ENCODE results near the gene ADAMTS2. TPM values are rescaled to one million over a fixed set of nuclear protein-coding genes. Genes with fewer than 3 reads are reported as not detected.

ADAMTS2 gene
- total and polyA plus RNA-seq, 2 of the 8 experiments (the other 6 are each of a cell fraction or from before 2014, with no cell fraction given): 6.6 to 7.3 TPM

DNA sequence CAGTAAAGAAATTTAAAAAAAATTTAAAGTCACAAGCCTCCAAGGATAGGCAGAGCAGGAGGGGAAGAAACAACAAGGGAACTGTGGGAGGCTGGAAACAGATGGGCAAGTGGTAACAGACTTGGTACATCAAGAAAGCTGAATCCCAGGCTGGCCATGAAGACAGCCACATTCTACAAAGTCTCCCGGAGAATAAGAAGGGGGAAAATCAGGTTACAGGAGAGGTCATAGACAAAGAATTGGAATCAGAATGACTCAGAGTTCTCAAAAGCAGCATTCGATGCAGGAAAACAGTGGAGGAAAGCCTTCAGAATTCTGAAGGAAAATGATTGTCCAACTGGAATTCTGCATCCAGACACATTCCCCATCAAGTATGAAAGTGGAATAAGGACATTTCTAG is 129.7 kb downstream of the ADAMTS2 start:
- H2AK5ac ChIP-seq (ENCODE audit: low read depth, low read length): no peak overlapping the region
- no peak overlapping the region for H2BK5ac ChIP-seq (ENCODE audit: low read depth, low read length)
- POLR2A ChIA-PET (ENCODE audit: partially characterized antibody): no interaction called here
- H3K79me1 ChIP-seq (ENCODE audit: low read depth, low read length): no peaks in the 10 kb centered on the region
- no peak overlapping the region for H3K23ac ChIP-seq (ENCODE audit: insufficient read length)
- no peaks in the 10 kb centered on the region for H3K23me2 ChIP-seq (ENCODE audit: low read depth, low read length)
- H4K8ac ChIP-seq (ENCODE audit: extremely low read depth, insufficient read depth, low read length): no peak overlapping the region
- H3K4ac ChIP-seq (replicated peaks; ENCODE audit: insufficient read length, low read depth, low read length): no peak overlapping the region
- no peak overlapping the region for H3K27ac ChIP-seq (ENCODE audit: low read depth, low read length)
- H3K9ac ChIP-seq (replicated peaks in 1 of 4; ENCODE audit: extremely low read depth in 1 of 4, low read depth in 3 of 4, low read length in 3 of 4): no peak overlapping the region
- peaks cover 0 to 1% of the 10 kb centered on the region in 2 experiments for H4K20me1 ChIP-seq (replicated peaks in 1 of 2; ENCODE audit: control insufficient read depth in 1 of 2, insufficient read depth in 2 of 2, low read length in 2 of 2)
- H4K91ac ChIP-seq (replicated peaks; ENCODE audit: insufficient read length, low read length): no peak overlapping the region
- H3K14ac ChIP-seq (ENCODE audit: insufficient read length): no peak overlapping the region
- H3K36me3 ChIP-seq (ENCODE audit: control insufficient read depth in 2 of 4, insufficient read depth in 4 of 4, low read length in 3 of 4): no peaks in the 10 kb centered on the region
- 94% methylated on average over 2 of the region's 2 CpGs; no CpG with 5 or more reads in 1 of the 2 experiments for WGBS, 2 experiments (ENCODE audit: extremely low coverage in 1 of 2, insufficient coverage in 1 of 2, insufficient read length in 1 of 2, insufficient replicate concordance in 2 of 2, low coverage in 1 of 2, low lambda C conversion rate in 2 of 2, missing lambda C conversion rate in 1 of 2)
- H3K79me2 ChIP-seq (ENCODE audit: control insufficient read depth in 1 of 2, insufficient read depth in 2 of 2, low read length in 2 of 2): no peaks in the 10 kb centered on the region
- H2BK20ac ChIP-seq (ENCODE audit: low read length): no peak overlapping the region
- TF ChIP-seq, protein P1, sequence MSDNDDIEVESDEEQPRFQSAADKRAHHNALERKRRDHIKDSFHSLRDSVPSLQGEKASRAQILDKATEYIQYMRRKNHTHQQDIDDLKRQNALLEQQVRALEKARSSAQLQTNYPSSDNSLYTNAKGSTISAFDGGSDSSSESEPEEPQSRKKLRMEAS (IDR thresholded peaks at IDR 0.05): no peak
- no peak for TF ChIP-seq BRCA1 (IDR thresholded peaks at IDR 0.05; ENCODE audit: low read depth, low read length)
- no peak for TF ChIP-seq CREB1 (IDR thresholded peaks at IDR 0.05)
- TF ChIP-seq RNF2 (IDR thresholded peaks at IDR 0.05; ENCODE audit: borderline replicate concordance, low read depth, low read length, missing control alignments, poor library complexity, severe bottlenecking): no peak
- TF ChIP-seq CBX5 (IDR thresholded peaks at IDR 0.05; ENCODE audit: low read depth, low read length): no peak
- TF ChIP-seq, protein P2, sequence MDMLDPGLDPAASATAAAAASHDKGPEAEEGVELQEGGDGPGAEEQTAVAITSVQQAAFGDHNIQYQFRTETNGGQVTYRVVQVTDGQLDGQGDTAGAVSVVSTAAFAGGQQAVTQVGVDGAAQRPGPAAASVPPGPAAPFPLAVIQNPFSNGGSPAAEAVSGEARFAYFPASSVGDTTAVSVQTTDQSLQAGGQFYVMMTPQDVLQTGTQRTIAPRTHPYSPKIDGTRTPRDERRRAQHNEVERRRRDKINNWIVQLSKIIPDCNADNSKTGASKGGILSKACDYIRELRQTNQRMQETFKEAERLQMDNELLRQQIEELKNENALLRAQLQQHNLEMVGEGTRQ (IDR thresholded peaks at IDR 0.05; ENCODE audit: low read length): no peak
- TF ChIP-seq POU5F1 (IDR thresholded peaks at IDR 0.05; ENCODE audit: low read depth, low read length): no peak
- no peak for TF ChIP-seq TEAD4 (IDR thresholded peaks at IDR 0.05; ENCODE audit: low read depth, low read length)
- no peak overlapping the region for H2AFZ ChIP-seq (ENCODE audit: low read length)
- no peak overlapping the region for H3K18ac ChIP-seq (ENCODE audit: extremely low read depth, low read length)
- H3K4me2 ChIP-seq (ENCODE audit: insufficient read depth in 1 of 2, low read depth in 2 of 2, low read length in 2 of 2): no peak overlapping the region
- FAIRE-seq (no peak), DNase-seq (ENCODE audit: low read depth in 1 of 2, low spot score in 2 of 2) (no peak)
- no peak overlapping the region for H4K5ac ChIP-seq (ENCODE audit: insufficient read length, low read depth, low read length)
- H2BK120ac ChIP-seq (replicated peaks; ENCODE audit: low read depth, low read length): no peak overlapping the region
- peaks cover 0 to 6% (median 0%) of the 10 kb centered on the region in 4 experiments; a peak in 2 of 7 replicates for H3K4me1 ChIP-seq (replicated peaks in 1 of 4; ENCODE audit: control insufficient read depth in 3 of 4, insufficient read depth in 4 of 4, low read length in 3 of 4)
- CTCF ChIA-PET (ENCODE audit: partially characterized antibody): interaction anchor here (0.9 to 1.1 kb wide), 3 partner anchors 46 to 50 kb away, joined by 3 read pairs; no protein-coding TSS in a partner anchor
- no peaks in the 10 kb centered on the region for H3K9me3 ChIP-seq (ENCODE audit: insufficient read depth in 2 of 2, low read depth in 1 of 2, low read length in 1 of 2)
- no peak overlapping the region for H3K56ac ChIP-seq (replicated peaks; ENCODE audit: insufficient read length, low read depth, low read length)
- no peak overlapping the region for H2BK15ac ChIP-seq (ENCODE audit: low read length)
- H3K4me3 ChIP-seq (ENCODE audit: extremely low read depth in 1 of 4, insufficient read depth in 2 of 4, low read depth in 3 of 4, low read length in 4 of 4): no peak overlapping the region
- no peaks in the 10 kb centered on the region for H3K27me3 ChIP-seq (replicated peaks in 1 of 4; ENCODE audit: control insufficient read depth in 3 of 4, extremely low read depth in 1 of 4, insufficient read depth in 3 of 4, low read length in 3 of 4)
- H2BK12ac ChIP-seq (ENCODE audit: low read depth, low read length): no peak overlapping the region
